Endothelial cell of umbilical vein (primary cell): Measurements from ENCODE around the gene HLA-DPB1. TPM values are rescaled to one million over a fixed set of nuclear protein-coding genes. Genes with fewer than 3 reads are reported as not detected.

Source experiments
- BruUV-seq: library from RNA; stranded (reverse); fragments of 400-500 nt; replicated peaks from 2 replicates; lab custom pipeline; 2021; lab: Mats Ljungman, UMichigan
- CTCF ChIA-PET: fragments of 300-600, 350-600 bp; sonication (Branson Sonifier 250); formaldehyde crosslinking; loops from one replicate; lab custom pipeline; 2021; ENCODE audit warnings: antibody characterized with exemption, inconsistent platforms; lab: Charles Lee
- POLR2A ChIA-PET: fragments of 300-600, 350-600 bp; sonication (Branson Sonifier 250); formaldehyde crosslinking; loops from one replicate; lab custom pipeline; 2021; ENCODE audit warnings: antibody characterized with exemption, inconsistent platforms; lab: Charles Lee
- DNase-seq: peaks from one replicate; pipeline ENCODE4 v3.0.0-alpha.2; 2011; ENCODE audit warnings: low read depth, low spot score
- FAIRE-seq: peaks from 2 replicates; lab custom pipeline; 2011; peaks lifted over from hg19 to GRCh38; lab: Jason Lieb, UNC
- H2AFZ ChIP-seq: 2 replicates; pipeline ENCODE4 v1.6.0; 2012; ENCODE audit warnings: low read depth, low read length, control low read depth, inconsistent platforms
- H3K27ac ChIP-seq: 2 replicates; pipeline ENCODE4 v1.5.1; 2011; ENCODE audit warnings: low read depth, mild to moderate bottlenecking, control low read depth, low read length, moderate library complexity; ENCODE audit not compliant: insufficient read depth
- H3K27me3 ChIP-seq, 2 experiments: 2 replicates each; pipeline versions ENCODE4 v1.6.0 to v1.6.1; 2011; ENCODE audit warnings: low read length in 2 of 2, mixed read lengths in 1 of 2; ENCODE audit not compliant: control insufficient read depth in 2 of 2, insufficient read depth in 2 of 2
- H3K36me3 ChIP-seq, 2 experiments: 2 replicates in 1 of 2; 3 replicates in 1 of 2; pipeline ENCODE4 v1.5.1; 2011; ENCODE audit warnings: low read length in 2 of 2, mild to moderate bottlenecking in 1 of 2, moderate library complexity in 1 of 2; ENCODE audit not compliant: control insufficient read depth in 2 of 2, insufficient read depth in 2 of 2; ENCODE audit errors: extremely low read depth in 1 of 2
- H3K4me1 ChIP-seq: 3 replicates; pipeline ENCODE4 v1.5.1; 2011; ENCODE audit warnings: mild to moderate bottlenecking, low read length; ENCODE audit not compliant: control insufficient read depth, insufficient read depth; ENCODE audit errors: extremely low read depth
- H3K4me2 ChIP-seq: 2 replicates; pipeline ENCODE4 v1.6.1; 2011; ENCODE audit warnings: low read length, control low read depth, mixed read lengths; ENCODE audit not compliant: insufficient read depth
- H3K4me3 ChIP-seq, 3 experiments: fragments of 200-600 bp in 1 of 3; sonication (generic), shearing (Covaris generic) in 1 of 3; replicated peaks in 1 of 3; 2 replicates each; pipeline ENCODE4 v1.5.1; 2011 to 2016; ENCODE audit warnings: control low read depth in 3 of 3, low read length in 3 of 3, mild to moderate bottlenecking in 2 of 3, inconsistent platforms in 1 of 3, low read depth in 1 of 3, moderate library complexity in 1 of 3; ENCODE audit not compliant: insufficient read depth in 1 of 3
- H3K79me2 ChIP-seq: 2 replicates; pipeline ENCODE4 v1.6.0; 2012; ENCODE audit warnings: low read length, inconsistent platforms; ENCODE audit not compliant: control insufficient read depth, insufficient read depth
- H3K9ac ChIP-seq: replicated peaks from 2 replicates; pipeline ENCODE3; 2011; ENCODE audit warnings: low read length, control low read depth; ENCODE audit not compliant: insufficient read depth; ENCODE audit errors: extremely low read depth
- H3K9me1 ChIP-seq: replicated peaks from 3 replicates; pipeline ENCODE4 v1.6.0; 2011; ENCODE audit warnings: mild to moderate bottlenecking, low read length; ENCODE audit not compliant: control insufficient read depth, insufficient read depth; ENCODE audit errors: extremely low read depth
- H3K9me3 ChIP-seq: replicated peaks from 2 replicates; pipeline ENCODE4 v1.5.1; 2012; ENCODE audit warnings: low read length, inconsistent platforms; ENCODE audit not compliant: control insufficient read depth, insufficient read depth
- H4K20me1 ChIP-seq: replicated peaks from 2 replicates; pipeline ENCODE3; 2011; ENCODE audit warnings: mild to moderate bottlenecking, low read length; ENCODE audit not compliant: control insufficient read depth, insufficient read depth; ENCODE audit errors: extremely low read depth
- CTCF ChIP-seq, 2 donors: IDR thresholded peaks; 1 replicate in 1 of 2; 2 replicates in 1 of 2; pipeline ENCODE4 v1.5.1; 2011; ENCODE audit warnings: low read length in 2 of 2, mild to moderate bottlenecking in 2 of 2, moderate library complexity in 2 of 2, control low read depth in 1 of 2, inconsistent platforms in 1 of 2, low read depth in 1 of 2; ENCODE audit not compliant: insufficient read depth in 1 of 2; ENCODE audit errors: extremely low read depth in 1 of 2
- EZH2 ChIP-seq: IDR thresholded peaks from 2 replicates; pipeline ENCODE4 v1.6.1; 2012; ENCODE audit warnings: borderline replicate concordance, low read depth, mild to moderate bottlenecking, moderate library complexity, low read length, inconsistent platforms; ENCODE audit not compliant: severe bottlenecking
- FOS ChIP-seq: IDR thresholded peaks from 2 replicates; pipeline ENCODE4 v1.6.1; 2011; ENCODE audit warnings: mild to moderate bottlenecking, low read length, moderate library complexity, borderline replicate concordance; ENCODE audit not compliant: insufficient read depth
- GATA2 ChIP-seq: IDR thresholded peaks from 2 replicates; pipeline ENCODE4 v1.7.0; 2011; ENCODE audit warnings: low read depth, mild to moderate bottlenecking, moderate library complexity, mixed read lengths, low read length; ENCODE audit not compliant: insufficient read length, insufficient read depth
- JUN ChIP-seq: IDR thresholded peaks from 2 replicates; pipeline ENCODE4 v1.6.1; 2011; ENCODE audit warnings: borderline replicate concordance, low read depth; ENCODE audit not compliant: insufficient read length, insufficient read depth
- MYC ChIP-seq: IDR thresholded peaks from one replicate; pipeline ENCODE4 v1.6.1; 2011; ENCODE audit warnings: mild to moderate bottlenecking, low read depth, low read length
- POLR2A ChIP-seq: IDR thresholded peaks from 2 replicates; pipeline ENCODE4 v1.6.1; 2012; ENCODE audit warnings: low read depth, mild to moderate bottlenecking, control low read depth, low read length
- POLR2AphosphoS5 ChIP-seq: IDR thresholded peaks from 2 replicates; pipeline ENCODE4 v1.6.1; 2012; ENCODE audit warnings: low read depth, mild to moderate bottlenecking, control low read depth, low read length, moderate library complexity; ENCODE audit not compliant: insufficient read depth
- dilution Hi-C: fragments of 300-500 bp; cut with MboI; formaldehyde crosslinking; loops from one replicate; pipeline ENCODE4 v1.15.0; 2019; ENCODE audit warnings: low sequenced_read_pairs; ENCODE audit not compliant: extremely low pct_ligation_motif_present
- intact Hi-C: fragments of 100-400 bp; cut with micrococcal nuclease; formaldehyde crosslinking; loops from one replicate; pipeline ENCODE4 v1.10.0; 2022
- polyA plus RNA-seq, 4 experiments: library from polyadenylated mRNA; depleted of rRNA in 3 of 4; stranded (reverse) in 3 of 4; unstranded in 1 of 4; fragments of >200 nt; gene quantifications; 2 replicates each; pipeline versions ENCODE4 v1.2.1 to v1.2.3, GENCODE V29; 2011 to 2012; ENCODE audit warnings: missing spikeins in 1 of 4
- total RNA-seq: library from RNA; stranded (reverse); gene quantifications from 2 replicates; pipeline ENCODE4 v1.2.3, GENCODE V29; 2021
- TF ChIP-seq, protein P1 (sequence below): IDR thresholded peaks from 2 replicates; pipeline ENCODE4 v1.6.1; 2011; ENCODE audit not compliant: insufficient read depth, insufficient read length

The HLA-DPB1 gene
- total and polyA plus RNA-seq, 2 donors (not counting 3 experiments of a cell fraction or from before 2014, with no cell fraction given), result 2.3 to 38.0 TPM

DNA sequence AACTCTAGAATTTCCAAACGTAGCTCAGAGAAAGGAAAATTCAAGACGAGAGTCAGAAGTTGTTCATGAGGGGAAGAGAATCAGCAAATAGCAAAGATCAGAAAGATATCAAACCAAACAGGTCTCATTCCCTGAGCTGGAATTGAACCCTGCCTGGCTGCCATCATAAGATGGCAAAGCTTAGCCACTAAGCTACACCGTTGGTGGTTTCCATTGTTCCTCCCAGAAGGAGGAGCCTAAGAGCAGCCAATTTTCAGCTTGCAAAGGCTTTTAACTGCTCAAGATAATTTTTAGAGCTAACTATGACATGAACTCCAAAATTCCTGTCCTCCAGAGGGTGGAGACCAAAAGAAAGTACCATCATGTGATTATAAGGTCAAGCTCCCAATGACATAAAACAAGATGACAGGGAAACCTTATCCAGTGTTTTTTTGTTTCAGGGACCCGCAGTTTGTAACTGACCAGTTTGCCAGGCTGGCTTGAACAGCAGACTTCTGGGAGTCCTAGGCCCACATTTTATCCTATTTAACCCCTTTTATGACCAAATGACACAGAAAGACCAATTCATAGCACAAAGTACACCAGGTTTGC lies 60.6 kb downstream of the HLA-DPB1 start:
- dilution Hi-C loops, result no loop called here
- Histone ChIP-seq H2AFZ (no peak overlapping the region), H3K79me2 (no peaks in the 10 kb centered on the region), H3K9ac (no peak overlapping the region), H4K20me1 (no peaks in the 10 kb centered on the region), H3K27ac (no peak overlapping the region), H3K9me1 (no peaks in the 10 kb centered on the region), H3K4me1 (no peaks in the 10 kb centered on the region), H3K36me3 (no peaks in the 10 kb centered on the region), H3K4me3 (no peak overlapping the region), H3K9me3 (no peaks in the 10 kb centered on the region), H3K27me3 (peaks cover 5 to 15% of the 10 kb centered on the region in 2 experiments), H3K4me2 (no peak overlapping the region)
- POLR2A ChIA-PET, result no interaction called here
- CTCF ChIA-PET, result interaction anchor here (0.6 to 6.8 kb wide), 11 partner anchors 9 to 268 kb away, joined by 3 to 55 read pairs (median 4); no protein-coding TSS in a partner anchor
- no peak for DNase-seq
- BruUV-seq, result no TSS peak
- intact Hi-C loops, result no loop called here
- TF ChIP-seq MYC, result no peak
- TF ChIP-seq, protein P1, sequence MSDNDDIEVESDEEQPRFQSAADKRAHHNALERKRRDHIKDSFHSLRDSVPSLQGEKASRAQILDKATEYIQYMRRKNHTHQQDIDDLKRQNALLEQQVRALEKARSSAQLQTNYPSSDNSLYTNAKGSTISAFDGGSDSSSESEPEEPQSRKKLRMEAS, result no peak
- no peak for TF ChIP-seq POLR2AphosphoS5
- no peak for TF ChIP-seq JUN
- no peak for TF ChIP-seq POLR2A
- TF ChIP-seq GATA2, result no peak
- TF ChIP-seq EZH2, result no peak
- TF ChIP-seq FOS, result no peak
- TF ChIP-seq CTCF (IDR thresholded peaks at IDR 0.05; ENCODE audit: extremely low read depth in 1 of 2, insufficient read depth in 1 of 2, low read depth in 1 of 2, low read length in 2 of 2), result no peak
- no peak for FAIRE-seq

Other genes starting within 250 kb of the HLA-DPB1 start
- gene TAP2, start 237.3 kb upstream of the HLA-DPB1 start, total RNA-seq, result 49.7 and 57.8 TPM in 2 replicates
- gene TAP2, start 237.3 kb upstream of the HLA-DPB1 start, polyA plus RNA-seq, result 14.1 and 18.4 TPM in 2 replicates
- gene PSMB8, start 231.9 kb upstream of the HLA-DPB1 start, total RNA-seq, result 25.7 and 40.1 TPM in 2 replicates
- 41.3 and 49.4 TPM in 2 replicates for gene PSMB8, start 231.9 kb upstream of the HLA-DPB1 start, polyA plus RNA-seq
- gene TAP1, start 222.3 kb upstream of the HLA-DPB1 start, total RNA-seq, result 18.8 and 25.9 TPM in 2 replicates
- gene TAP1, start 222.3 kb upstream of the HLA-DPB1 start, polyA plus RNA-seq, result 15.6 and 17.2 TPM in 2 replicates
- gene PSMB9, start 221.8 kb upstream of the HLA-DPB1 start, total RNA-seq, result 2.7 and 6.3 TPM in 2 replicates
- gene PSMB9, start 221.8 kb upstream of the HLA-DPB1 start, polyA plus RNA-seq, result 6.3 and 6.4 TPM in 2 replicates
- gene HLA-DMB, start 135.0 kb upstream of the HLA-DPB1 start, total RNA-seq, result 0.39 TPM in 1 of 2 replicates, not detected in the other
- 0.75 and 1.1 TPM in 2 replicates for gene HLA-DMB, start 135.0 kb upstream of the HLA-DPB1 start, polyA plus RNA-seq
- gene HLA-DMA, start 122.9 kb upstream of the HLA-DPB1 start, total RNA-seq, result 0.53 and 1.2 TPM in 2 replicates
- gene HLA-DMA, start 122.9 kb upstream of the HLA-DPB1 start, polyA plus RNA-seq, result 7.7 and 10.9 TPM in 2 replicates
- gene BRD2, start 107.4 kb upstream of the HLA-DPB1 start, total RNA-seq, result 187 and 197 TPM in 2 replicates
- gene BRD2, start 107.4 kb upstream of the HLA-DPB1 start, polyA plus RNA-seq, result 114 and 131 TPM in 2 replicates
- not detected in 2 replicates for gene HLA-DOA, start 66.4 kb upstream of the HLA-DPB1 start, total RNA-seq
- not detected in 2 replicates for gene HLA-DOA, start 66.4 kb upstream of the HLA-DPB1 start, polyA plus RNA-seq
- gene HLA-DPA1, start 2.3 kb upstream of the HLA-DPB1 start, total RNA-seq, result 11.4 TPM in 1 of 2 replicates, not detected in the other
- 18.9 and 23.2 TPM in 2 replicates for gene HLA-DPA1, start 2.3 kb upstream of the HLA-DPB1 start, polyA plus RNA-seq
- 1.3 and 1.7 TPM in 2 replicates for gene COL11A2, start 116.5 kb downstream of the HLA-DPB1 start, total RNA-seq
- 0.49 and 0.65 TPM in 2 replicates for gene COL11A2, start 116.5 kb downstream of the HLA-DPB1 start, polyA plus RNA-seq
- gene RXRB, start 124.7 kb downstream of the HLA-DPB1 start, total RNA-seq, result 43.4 and 45.6 TPM in 2 replicates
- gene RXRB, start 124.7 kb downstream of the HLA-DPB1 start, polyA plus RNA-seq, result 44.4 and 48.1 TPM in 2 replicates
- 129 and 138 TPM in 2 replicates for gene SLC39A7, start 124.9 kb downstream of the HLA-DPB1 start, total RNA-seq
- 92.2 and 99.8 TPM in 2 replicates for gene SLC39A7, start 124.9 kb downstream of the HLA-DPB1 start, polyA plus RNA-seq
- 4.0 and 4.3 TPM in 2 replicates for gene HSD17B8, start 128.7 kb downstream of the HLA-DPB1 start, total RNA-seq
- 8.2 and 8.4 TPM in 2 replicates for gene HSD17B8, start 128.7 kb downstream of the HLA-DPB1 start, polyA plus RNA-seq
- gene RING1, start 132.5 kb downstream of the HLA-DPB1 start, total RNA-seq, result 26.8 and 28.0 TPM in 2 replicates
- gene RING1, start 132.5 kb downstream of the HLA-DPB1 start, polyA plus RNA-seq, result 27.9 and 32.9 TPM in 2 replicates
- gene VPS52, start 195.9 kb downstream of the HLA-DPB1 start, total RNA-seq, result 43.8 and 49.2 TPM in 2 replicates
- gene VPS52, start 195.9 kb downstream of the HLA-DPB1 start, polyA plus RNA-seq, result 112 and 132 TPM in 2 replicates
- 2,193 and 2,336 TPM in 2 replicates for gene RPS18, start 196.1 kb downstream of the HLA-DPB1 start, total RNA-seq
- gene RPS18, start 196.1 kb downstream of the HLA-DPB1 start, polyA plus RNA-seq, result 4,861 and 5,541 TPM in 2 replicates
- 4.1 and 4.5 TPM in 2 replicates for gene B3GALT4, start 201.1 kb downstream of the HLA-DPB1 start, total RNA-seq
- gene B3GALT4, start 201.1 kb downstream of the HLA-DPB1 start, polyA plus RNA-seq, result 5.6 and 7.6 TPM in 2 replicates
- 66.9 and 71.2 TPM in 2 replicates for gene WDR46, start 213.2 kb downstream of the HLA-DPB1 start, total RNA-seq
- 53.9 and 61.4 TPM in 2 replicates for gene WDR46, start 213.2 kb downstream of the HLA-DPB1 start, polyA plus RNA-seq
- gene PFDN6, start 213.6 kb downstream of the HLA-DPB1 start, total RNA-seq, result 52.3 and 63.5 TPM in 2 replicates
- gene PFDN6, start 213.6 kb downstream of the HLA-DPB1 start, polyA plus RNA-seq, result 27.5 and 31.0 TPM in 2 replicates
- gene RGL2, start 223.0 kb downstream of the HLA-DPB1 start, total RNA-seq, result 85.8 and 90.3 TPM in 2 replicates
- gene RGL2, start 223.0 kb downstream of the HLA-DPB1 start, polyA plus RNA-seq, result 87.7 and 101 TPM in 2 replicates
- 90.7 and 98.0 TPM in 2 replicates for gene TAPBP, start 238.1 kb downstream of the HLA-DPB1 start, total RNA-seq
- 69.6 and 79.9 TPM in 2 replicates for gene TAPBP, start 238.1 kb downstream of the HLA-DPB1 start, polyA plus RNA-seq
- 12.6 and 13.9 TPM in 2 replicates for gene ZBTB22, start 241.8 kb downstream of the HLA-DPB1 start, total RNA-seq
- gene ZBTB22, start 241.8 kb downstream of the HLA-DPB1 start, polyA plus RNA-seq, result 15.4 and 16.5 TPM in 2 replicates
- gene DAXX, start 247.0 kb downstream of the HLA-DPB1 start, total RNA-seq, result 52.0 and 54.4 TPM in 2 replicates
- gene DAXX, start 247.0 kb downstream of the HLA-DPB1 start, polyA plus RNA-seq, result 19.2 and 20.5 TPM in 2 replicates